Kidney (tissue), 14 donors: ENCODE data around the gene STX1B. TPM values are rescaled to one million over a fixed set of nuclear protein-coding genes. Genes with fewer than 3 reads are reported as not detected.

Experiments
- DNase-seq, 5 donors: peaks; one replicate each; pipeline ENCODE4 v3.0.0-alpha.2; 2013 to 2020
- FAIRE-seq: peaks from 2 replicates; lab custom pipeline; 2012; peaks lifted over from hg19 to GRCh38; lab: Jason Lieb, UNC
- H3K27ac ChIP-seq, 2 donors: one replicate each; pipeline ENCODE4 v1.7.0; 2013; ENCODE audit warnings: low read depth in 2 of 2, low read length in 2 of 2, inconsistent platforms in 1 of 2
- H3K27me3 ChIP-seq: one replicate; pipeline ENCODE4 v1.7.1; 2013; ENCODE audit warnings: low read length, inconsistent platforms; ENCODE audit not compliant: control insufficient read depth, insufficient read depth
- H3K36me3 ChIP-seq, 3 donors: one replicate each; pipeline versions ENCODE4 v1.7.0 to v1.7.1; 2013; ENCODE audit warnings: low read length in 3 of 3, control low read depth in 1 of 3, inconsistent platforms in 1 of 3; ENCODE audit not compliant: insufficient read depth in 3 of 3, control insufficient read depth in 2 of 3
- H3K4me1 ChIP-seq, 3 donors: one replicate each; pipeline versions ENCODE4 v1.7.0 to v1.7.1; 2013; ENCODE audit warnings: low read length in 3 of 3, inconsistent platforms in 1 of 3, low read depth in 1 of 3; ENCODE audit not compliant: control insufficient read depth in 2 of 3, insufficient read depth in 2 of 3
- H3K4me3 ChIP-seq, 3 donors: one replicate each; pipeline versions ENCODE4 v1.7.0 to v1.8.1; 2013; ENCODE audit warnings: low read length in 3 of 3, control low read depth in 1 of 3, inconsistent platforms in 1 of 3
- H3K9ac ChIP-seq, 3 donors: one replicate each; pipeline versions ENCODE4 v1.7.0 to v1.7.1; 2013; ENCODE audit warnings: low read length in 3 of 3, control low read depth in 1 of 3, inconsistent platforms in 1 of 3
- H3K9me3 ChIP-seq, 3 donors: one replicate each; pipeline versions ENCODE4 v1.7.0 to v1.7.1; 2013; ENCODE audit warnings: low read length in 3 of 3, control low read depth in 1 of 3, inconsistent platforms in 1 of 3; ENCODE audit not compliant: control insufficient read depth in 2 of 3, insufficient read depth in 1 of 3
- intact Hi-C: fragments of 100-400 bp; cut with DNase I; formaldehyde crosslinking; loops from one replicate; pipeline ENCODE4 v1.11.1; 2022
- polyA plus RNA-seq: library from polyadenylated mRNA; stranded (reverse); fragments of 350-450 nt; fragmentation: Illumina TruSeq; extraction: RNeasy Lipid Tissue Mini Kit (QIAGEN cat#74804); gene quantifications from one replicate; pipeline ENCODE4 v1.2.3, GENCODE V29; 2014; ENCODE audit warnings: low read depth, low replicate concordance; ENCODE audit not compliant: insufficient read depth
- total RNA-seq: library from RNA; stranded (reverse); fragmentation: NEBNext Ultra II Directional; extraction: Animal tissue kit (Norgen Biotek cat#: 25700); gene quantifications from one replicate; pipeline ENCODE4 v1.2.1, GENCODE V29; 2021
- TF ChIP-seq, protein P1 (sequence below): IDR thresholded peaks from 3 replicates; pipeline ENCODE4 v1.5.1; 2012; ENCODE audit warnings: mild to moderate bottlenecking, moderate library complexity, borderline replicate concordance; ENCODE audit not compliant: insufficient read depth; ENCODE audit errors: extremely low read depth
- donor health status: control.
- donor health status: control.
- donor health status: control.
- donor health status: control.
- donor health status: control.
- donor health status: DM: yes; HTN: yes; CAD: no.
- donor health status: Normal renal cell carcinoma (clear cell type).

Gene STX1B
- total and polyA plus RNA-seq, 2 donors from 2014 or later = 0.22 to 1.7 TPM

DNA sequence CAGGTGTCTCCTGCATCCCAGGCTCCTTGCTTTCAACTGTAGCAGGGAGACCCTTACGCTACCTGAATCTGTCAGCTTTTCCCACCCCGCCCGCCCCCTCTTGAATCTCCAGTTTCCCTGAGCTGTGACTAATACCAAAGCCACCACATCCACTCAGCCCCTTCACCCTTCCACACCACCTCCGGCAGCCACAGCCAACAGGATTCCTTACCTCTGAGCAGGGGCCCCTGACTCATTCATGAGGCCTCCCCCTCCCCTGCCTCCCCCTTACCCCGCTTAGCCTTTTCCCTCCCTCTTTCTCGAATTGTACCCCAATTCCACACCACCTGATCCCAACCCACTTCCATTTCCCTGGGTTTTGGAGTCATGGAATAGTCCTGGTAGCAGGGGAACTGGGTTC lies 2.3 kb downstream of the STX1B start:
- no peaks in the 10 kb centered on the region for H3K9me3 ChIP-seq
- intact Hi-C loops = no loop called here
- FAIRE-seq = no peak
- no peak overlapping the region for H3K27ac ChIP-seq
- TF ChIP-seq, protein P1, sequence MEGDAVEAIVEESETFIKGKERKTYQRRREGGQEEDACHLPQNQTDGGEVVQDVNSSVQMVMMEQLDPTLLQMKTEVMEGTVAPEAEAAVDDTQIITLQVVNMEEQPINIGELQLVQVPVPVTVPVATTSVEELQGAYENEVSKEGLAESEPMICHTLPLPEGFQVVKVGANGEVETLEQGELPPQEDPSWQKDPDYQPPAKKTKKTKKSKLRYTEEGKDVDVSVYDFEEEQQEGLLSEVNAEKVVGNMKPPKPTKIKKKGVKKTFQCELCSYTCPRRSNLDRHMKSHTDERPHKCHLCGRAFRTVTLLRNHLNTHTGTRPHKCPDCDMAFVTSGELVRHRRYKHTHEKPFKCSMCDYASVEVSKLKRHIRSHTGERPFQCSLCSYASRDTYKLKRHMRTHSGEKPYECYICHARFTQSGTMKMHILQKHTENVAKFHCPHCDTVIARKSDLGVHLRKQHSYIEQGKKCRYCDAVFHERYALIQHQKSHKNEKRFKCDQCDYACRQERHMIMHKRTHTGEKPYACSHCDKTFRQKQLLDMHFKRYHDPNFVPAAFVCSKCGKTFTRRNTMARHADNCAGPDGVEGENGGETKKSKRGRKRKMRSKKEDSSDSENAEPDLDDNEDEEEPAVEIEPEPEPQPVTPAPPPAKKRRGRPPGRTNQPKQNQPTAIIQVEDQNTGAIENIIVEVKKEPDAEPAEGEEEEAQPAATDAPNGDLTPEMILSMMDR = no peak
- peaks cover 2% of the 10 kb centered on the region for H3K27me3 ChIP-seq
- DNase-seq = no peak
- H3K4me3 ChIP-seq = no peak overlapping the region
- no peaks in the 10 kb centered on the region for H3K36me3 ChIP-seq
- H3K9ac ChIP-seq = no peak overlapping the region
- H3K4me1 ChIP-seq = no peaks in the 10 kb centered on the region

DNA sequence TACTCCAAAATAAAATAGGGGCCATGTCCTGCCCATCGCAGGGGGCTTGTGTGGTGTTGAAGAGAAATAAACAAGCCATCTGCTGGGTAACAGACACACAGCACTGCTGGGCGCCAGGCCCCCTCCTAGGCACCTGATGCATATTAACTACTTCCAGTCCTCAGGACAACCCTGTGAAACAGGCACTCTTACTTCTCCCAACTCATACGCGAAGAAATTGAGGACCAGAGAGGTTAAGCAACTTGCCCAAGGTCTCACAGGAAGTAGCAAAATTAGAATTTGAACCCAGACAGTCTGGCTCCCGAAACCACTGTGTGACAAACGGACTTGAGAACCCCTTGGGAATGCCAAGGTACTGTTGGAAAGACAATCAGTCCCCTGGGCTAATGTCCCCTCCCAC lies 2.8 kb downstream of the STX1B start:
- FAIRE-seq (no peak), DNase-seq (no peak)
- Histone ChIP-seq H3K9ac (no peak overlapping the region), H3K36me3 (no peaks in the 10 kb centered on the region), H3K4me1 (no peaks in the 10 kb centered on the region), H3K9me3 (no peaks in the 10 kb centered on the region), H3K27me3 (peaks cover 2% of the 10 kb centered on the region), H3K4me3 (no peak overlapping the region), H3K27ac (no peak overlapping the region)
- intact Hi-C loops = no loop called here
- TF ChIP-seq, protein P1 = no peak

DNA sequence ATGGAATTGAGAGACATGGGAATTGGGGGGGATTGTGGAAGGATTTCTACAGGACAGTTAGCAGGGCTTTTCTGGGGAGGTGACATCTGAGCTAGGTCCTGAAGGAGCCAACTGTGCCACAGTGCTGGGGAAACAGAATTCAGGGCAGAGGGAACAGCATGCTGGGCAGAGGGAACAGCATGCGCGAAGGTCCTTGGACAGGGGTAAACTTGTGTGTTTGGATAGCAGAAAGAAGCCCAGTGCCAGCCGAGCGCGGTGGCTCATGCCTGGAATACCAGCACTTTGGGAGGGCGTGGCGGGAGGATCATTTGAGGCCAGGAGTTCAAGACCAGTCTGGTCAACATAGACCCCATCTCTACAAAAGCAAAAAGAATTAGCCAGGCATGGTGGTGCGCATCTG lies 3.8 kb downstream of the STX1B start:
- TF ChIP-seq, protein P1 = no peak
- FAIRE-seq (no peak), DNase-seq (no peak)
- H3K9me3 ChIP-seq = no peaks in the 10 kb centered on the region
- no peak overlapping the region for H3K4me3 ChIP-seq
- peaks cover 2% of the 10 kb centered on the region for H3K27me3 ChIP-seq
- H3K4me1 ChIP-seq = no peaks in the 10 kb centered on the region
- intact Hi-C loops = no loop called here
- H3K9ac ChIP-seq = no peak overlapping the region
- H3K27ac ChIP-seq = no peak overlapping the region
- H3K36me3 ChIP-seq = no peaks in the 10 kb centered on the region

DNA sequence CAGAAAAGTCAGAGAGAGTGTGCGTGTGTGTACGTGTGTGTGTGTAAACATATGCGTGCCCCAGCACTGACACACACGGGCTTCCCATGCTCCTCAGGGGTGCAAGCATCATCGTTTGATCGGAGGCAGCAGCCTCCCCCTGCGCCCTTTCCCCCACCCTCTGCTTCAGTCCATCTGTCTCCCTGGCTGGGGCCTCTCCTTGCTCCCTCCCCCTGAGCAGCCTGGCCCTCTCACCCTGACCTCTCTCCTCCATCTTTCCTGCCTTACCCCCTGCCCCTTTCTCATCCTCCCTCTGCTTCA lies 4.4 kb downstream of the STX1B start:
- Histone ChIP-seq H3K36me3 (no peaks in the 10 kb centered on the region), H3K27ac (no peak overlapping the region), H3K9me3 (no peaks in the 10 kb centered on the region), H3K4me1 (no peaks in the 10 kb centered on the region), H3K27me3 (no peaks in the 10 kb centered on the region), H3K4me3 (no peak overlapping the region), H3K9ac (no peak overlapping the region)
- FAIRE-seq (no peak), DNase-seq (no peak)
- intact Hi-C loops = no loop called here
- TF ChIP-seq, protein P1 = no peak
